C4-2B (cell line): ENCODE data around the gene SCN2B.
"Not testable (repeated sequence)": the region's sequence is repeated elsewhere in the genome, so short reads cannot be mapped to it uniquely, and the experiment has no call there.

ENCODE experiments used
- ZFX ChIP-seq: fragments of 450-650 bp; IDR thresholded peaks from 2 replicates; pipeline ENCODE4 v1.6.1; 2017
- TF ChIP-seq, protein P1 (sequence below): fragments of 450-650 bp; conservative IDR thresholded peaks from 2 replicates; pipeline ENCODE4 v1.5.1; 2017; ENCODE audit warnings: mild to moderate bottlenecking

DNA sequence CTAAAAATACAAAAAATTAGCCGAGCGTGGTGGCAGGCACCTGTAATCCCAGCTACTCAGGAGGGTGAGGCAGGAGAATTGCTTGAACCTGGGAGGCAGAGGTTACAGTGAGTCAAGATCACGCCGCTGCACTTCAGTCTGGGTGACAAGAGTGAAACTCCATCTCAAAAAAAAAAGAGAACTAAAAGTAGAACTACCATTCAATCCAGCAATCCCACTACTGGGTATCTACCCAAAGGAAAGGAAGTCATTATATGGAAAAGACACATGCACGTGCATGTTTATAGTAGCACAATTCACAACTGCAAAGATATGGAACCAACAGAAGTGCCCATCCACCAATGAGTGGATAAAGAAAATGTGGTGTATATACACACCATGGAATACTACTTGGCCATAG, 7.3 kb upstream of the SCN2B start:
- TF ChIP-seq, protein P1, sequence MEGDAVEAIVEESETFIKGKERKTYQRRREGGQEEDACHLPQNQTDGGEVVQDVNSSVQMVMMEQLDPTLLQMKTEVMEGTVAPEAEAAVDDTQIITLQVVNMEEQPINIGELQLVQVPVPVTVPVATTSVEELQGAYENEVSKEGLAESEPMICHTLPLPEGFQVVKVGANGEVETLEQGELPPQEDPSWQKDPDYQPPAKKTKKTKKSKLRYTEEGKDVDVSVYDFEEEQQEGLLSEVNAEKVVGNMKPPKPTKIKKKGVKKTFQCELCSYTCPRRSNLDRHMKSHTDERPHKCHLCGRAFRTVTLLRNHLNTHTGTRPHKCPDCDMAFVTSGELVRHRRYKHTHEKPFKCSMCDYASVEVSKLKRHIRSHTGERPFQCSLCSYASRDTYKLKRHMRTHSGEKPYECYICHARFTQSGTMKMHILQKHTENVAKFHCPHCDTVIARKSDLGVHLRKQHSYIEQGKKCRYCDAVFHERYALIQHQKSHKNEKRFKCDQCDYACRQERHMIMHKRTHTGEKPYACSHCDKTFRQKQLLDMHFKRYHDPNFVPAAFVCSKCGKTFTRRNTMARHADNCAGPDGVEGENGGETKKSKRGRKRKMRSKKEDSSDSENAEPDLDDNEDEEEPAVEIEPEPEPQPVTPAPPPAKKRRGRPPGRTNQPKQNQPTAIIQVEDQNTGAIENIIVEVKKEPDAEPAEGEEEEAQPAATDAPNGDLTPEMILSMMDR, result not testable (repeated sequence)
- TF ChIP-seq ZFX, result not testable (repeated sequence)
